Activated T-helper 1 cell treated with anti-CD3 and anti-CD28 coated beads, Interleukin-12 subunit alpha, Interleukin-12 subunit beta, Interleukin-2, Interleukin-4 antibody, amounts not matched to agents 30 ng/mL and 10 ng/mL and 1 ng/mL, durations not matched to agents 14 hours and 24 hours and 36 hours (primary cell): ENCODE data around the gene SCAMP1. TPM values are rescaled to one million over a fixed set of nuclear protein-coding genes. Genes with fewer than 3 reads are reported as not detected.

ENCODE experiments used
- DNase-seq: peaks from one replicate; pipeline ENCODE4 v3.0.0; 2021; ENCODE audit warnings: low spot score
- H3K27ac Mint-ChIP-seq: one replicate; pipeline ENCODE4 v1.8.0; 2021; ENCODE audit warnings: mild to moderate bottlenecking, mixed read lengths
- H3K27me3 Mint-ChIP-seq: one replicate; pipeline ENCODE4 v1.8.0; 2022; ENCODE audit warnings: mild to moderate bottlenecking, moderate library complexity, mixed read lengths; ENCODE audit not compliant: insufficient read depth
- H3K36me3 Mint-ChIP-seq: one replicate; pipeline ENCODE4 v1.8.0; 2021; ENCODE audit warnings: low read depth, mixed read lengths
- H3K4me1 Mint-ChIP-seq: one replicate; pipeline ENCODE4 v1.8.0; 2021; ENCODE audit warnings: low read depth, mixed read lengths
- H3K4me3 Mint-ChIP-seq: one replicate; pipeline ENCODE4 v1.8.0; 2021; ENCODE audit warnings: mild to moderate bottlenecking, moderate library complexity, mixed read lengths
- H3K9me3 Mint-ChIP-seq: one replicate; pipeline ENCODE4 v1.8.0; 2021; ENCODE audit warnings: mixed read lengths
- intact Hi-C: fragments of 100-400 bp; cut with micrococcal nuclease; formaldehyde crosslinking; loops from one replicate; pipeline ENCODE4 v1.15.1; 2024
- total RNA-seq: library from RNA; stranded (reverse); gene quantifications from 2 replicates; pipeline ENCODE4 v1.2.3, GENCODE V29; 2022

Gene SCAMP1
- total RNA-seq, 1 donor from 2014 or later, result 21.3 TPM

DNA sequence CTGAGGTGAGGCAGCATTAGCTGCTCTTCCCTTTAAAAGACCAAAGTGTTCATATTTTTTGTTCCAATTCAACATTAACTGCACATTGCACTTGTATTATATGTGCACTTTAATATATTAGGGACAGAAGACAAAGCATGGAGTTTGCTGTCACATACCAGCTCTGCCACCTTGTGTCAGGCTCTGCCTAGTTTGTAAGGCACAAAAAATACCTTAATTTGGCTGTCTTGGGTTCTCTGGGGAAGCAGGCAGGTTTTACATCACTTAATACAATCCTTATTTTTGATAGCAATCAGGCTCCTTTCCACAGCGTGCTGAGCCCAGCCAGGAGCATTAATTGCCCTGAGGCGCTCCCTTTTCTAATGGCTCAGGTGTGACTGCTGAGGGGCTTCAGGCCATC is 131.8 kb downstream of the SCAMP1 start:
- no peak for DNase-seq
- intact Hi-C loops, result no loop called here

DNA sequence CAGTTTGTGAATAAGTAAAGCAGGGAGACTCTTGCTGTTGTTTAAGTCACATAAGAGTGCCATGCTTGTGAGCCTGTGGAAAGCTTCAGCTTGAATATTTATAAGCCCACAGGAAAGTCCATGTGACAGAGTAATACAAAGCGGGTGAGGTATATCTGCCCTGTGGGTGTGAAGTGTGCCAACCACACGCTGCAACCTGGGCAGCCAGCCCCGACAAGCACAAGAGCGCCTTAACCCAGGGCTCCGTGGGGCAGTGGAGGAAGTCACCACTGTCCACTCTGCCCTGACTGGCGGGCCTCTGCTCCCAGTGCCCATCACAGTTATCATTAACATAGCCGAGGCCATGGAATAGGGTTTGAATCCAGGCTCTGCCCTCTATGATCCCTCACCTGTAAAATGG is 132.2 kb downstream of the SCAMP1 start:
- DNase-seq, result no peak
- Mint-ChIP-seq H3K36me3 (peaks cover 3% of the 10 kb centered on the region), H3K4me1 (no peaks in the 10 kb centered on the region), H3K4me3 (no peak overlapping the region), H3K27ac (no peak overlapping the region), H3K9me3 (no peaks in the 10 kb centered on the region), H3K27me3 (peaks cover 4% of the 10 kb centered on the region)
- intact Hi-C loops, result no loop called here

More for the DNA sequence above, 131.8 kb downstream of the SCAMP1 start:
- Mint-ChIP-seq H3K4me3 (no peak overlapping the region), H3K27ac (no peak overlapping the region), H3K9me3 (no peaks in the 10 kb centered on the region), H3K4me1 (no peaks in the 10 kb centered on the region), H3K27me3 (peaks cover 4% of the 10 kb centered on the region), H3K36me3 (peaks cover 3% of the 10 kb centered on the region)

- Mint-ChIP-seq H3K27ac (no peak overlapping the region), H3K36me3 (peaks cover 2% of the 10 kb centered on the region), H3K4me3 (no peak overlapping the region), H3K4me1 (no peaks in the 10 kb centered on the region), H3K27me3 (peaks cover 15% of the 10 kb centered on the region), H3K9me3 (no peaks in the 10 kb centered on the region)
- no peak for DNase-seq
- intact Hi-C loops, result no loop called here
Measured at GRCh38 chr5:78495800-78496199, 135.4 kb downstream of the SCAMP1 start.

GRCh38 chr5:78496373-78496772 is 136.0 kb downstream of the SCAMP1 start:
- Mint-ChIP-seq H3K4me3 (no peak overlapping the region), H3K9me3 (no peaks in the 10 kb centered on the region), H3K27ac (no peak overlapping the region), H3K36me3 (no peaks in the 10 kb centered on the region), H3K4me1 (no peaks in the 10 kb centered on the region), H3K27me3 (peaks cover 15% of the 10 kb centered on the region)
- intact Hi-C loops, result no loop called here
- no peak for DNase-seq

- Mint-ChIP-seq H3K27ac (no peak overlapping the region), H3K4me1 (no peaks in the 10 kb centered on the region), H3K36me3 (no peaks in the 10 kb centered on the region), H3K4me3 (no peak overlapping the region), H3K27me3 (peaks cover 22% of the 10 kb centered on the region), H3K9me3 (no peaks in the 10 kb centered on the region)
- DNase-seq, result no peak
- intact Hi-C loops, result no loop called here
Measured at GRCh38 chr5:78497573-78498533, 137.4 kb downstream of the SCAMP1 start.

DNA sequence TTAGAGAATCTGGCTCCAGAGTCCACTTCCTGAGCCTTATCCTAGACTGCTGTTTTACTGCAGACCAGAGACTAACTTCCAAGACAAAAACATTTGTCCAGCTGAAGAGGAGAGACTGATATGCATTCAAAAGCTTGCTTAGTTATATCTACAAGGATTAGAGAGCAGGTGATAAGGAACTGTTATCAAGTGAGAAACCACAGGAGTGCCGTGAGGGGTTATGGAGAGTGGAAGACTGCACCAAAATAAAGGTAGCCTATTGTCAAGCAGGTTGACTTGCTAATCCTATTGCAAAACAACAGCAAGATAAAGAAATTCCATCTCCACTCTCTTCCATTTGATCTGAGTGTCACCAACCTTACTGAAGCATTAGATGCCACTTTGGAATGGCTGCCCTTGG is 139.1 kb downstream of the SCAMP1 start:
- intact Hi-C loops, result no loop called here
- Mint-ChIP-seq H3K36me3 (no peaks in the 10 kb centered on the region), H3K4me1 (no peaks in the 10 kb centered on the region), H3K27ac (no peak overlapping the region), H3K9me3 (no peaks in the 10 kb centered on the region), H3K27me3 (peaks cover 23% of the 10 kb centered on the region), H3K4me3 (no peak overlapping the region)
- DNase-seq, result no peak

GRCh38 chr5:78500028-78500427 is 139.6 kb downstream of the SCAMP1 start:
- intact Hi-C loops, result no loop called here
- Mint-ChIP-seq H3K9me3 (no peaks in the 10 kb centered on the region), H3K27me3 (peaks cover 26% of the 10 kb centered on the region), H3K27ac (no peak overlapping the region), H3K36me3 (no peaks in the 10 kb centered on the region), H3K4me3 (no peak overlapping the region), H3K4me1 (no peaks in the 10 kb centered on the region)
- no peak for DNase-seq

DNA sequence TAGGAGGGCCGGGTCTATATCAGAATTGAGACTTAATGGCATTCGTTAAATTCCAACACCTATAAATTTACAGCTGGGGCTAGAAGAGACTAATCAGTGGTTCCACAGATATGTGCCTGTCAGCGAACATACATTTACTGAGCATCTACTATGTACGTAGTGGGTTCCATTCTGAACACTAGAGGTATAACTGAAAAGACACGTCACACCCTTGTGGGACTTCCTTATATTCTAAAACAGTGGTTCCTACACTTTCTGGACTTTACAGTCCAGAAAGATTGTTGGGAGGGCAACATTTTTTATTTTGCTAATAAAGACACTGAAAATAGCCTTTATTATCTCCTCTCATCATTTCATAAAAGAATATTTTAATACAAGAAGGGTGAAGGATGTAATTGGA is 140.5 kb downstream of the SCAMP1 start:
- Mint-ChIP-seq H3K4me1 (no peaks in the 10 kb centered on the region), H3K27ac (no peak overlapping the region), H3K27me3 (peaks cover 28% of the 10 kb centered on the region), H3K36me3 (no peaks in the 10 kb centered on the region), H3K4me3 (no peak overlapping the region), H3K9me3 (no peaks in the 10 kb centered on the region)
- DNase-seq, result no peak
- intact Hi-C loops, result no loop called here

DNA sequence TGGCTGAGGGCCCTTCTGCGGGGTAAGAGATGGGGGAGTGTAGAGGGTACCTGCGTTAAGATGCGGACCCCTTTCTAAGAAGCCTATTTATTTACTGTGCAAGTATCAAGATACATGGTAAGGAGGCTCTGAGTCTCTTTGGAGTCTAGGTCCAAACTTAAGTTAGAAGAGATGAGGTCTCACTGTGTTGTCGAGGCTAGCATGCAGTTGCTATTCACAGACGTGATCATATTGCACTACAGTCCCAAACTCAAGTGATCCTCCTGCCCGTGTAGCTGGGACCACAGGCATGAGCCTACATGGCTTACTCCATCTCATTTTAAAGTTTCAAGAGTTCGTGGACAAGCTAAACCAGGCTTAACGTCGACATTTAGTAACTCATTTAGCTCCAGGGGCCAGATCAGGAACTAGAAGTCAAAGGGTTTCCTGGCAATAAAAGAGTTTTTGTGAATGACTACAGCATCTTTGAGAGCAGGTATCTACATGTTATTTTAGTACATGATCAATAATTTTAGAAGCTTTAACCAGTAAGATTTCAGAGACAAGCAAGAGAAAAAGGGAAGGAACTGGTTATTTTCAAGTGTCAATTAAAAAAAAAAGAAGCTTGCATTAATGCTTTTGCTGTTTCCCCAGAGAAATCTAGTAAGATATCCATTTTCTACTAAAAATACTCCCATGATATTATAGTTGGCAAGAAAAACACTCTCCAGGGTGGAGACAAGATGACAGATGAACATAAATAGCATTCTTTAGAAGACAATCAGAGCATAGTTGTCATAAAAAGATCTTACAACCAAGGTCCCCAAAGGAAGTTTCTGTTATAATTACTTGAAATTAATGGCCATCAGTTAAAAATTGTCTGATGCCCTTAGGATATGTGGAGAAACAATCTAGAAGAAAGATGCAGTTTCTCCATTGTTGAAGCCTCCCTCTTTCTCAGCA is 141.3 kb downstream of the SCAMP1 start:
- no peak for DNase-seq
- intact Hi-C loops, result no loop called here
- H3K36me3 Mint-ChIP-seq, result no peaks in the 10 kb centered on the region
- H3K9me3 Mint-ChIP-seq, result no peaks in the 10 kb centered on the region
- H3K27me3 Mint-ChIP-seq, result peaks cover 27% of the 10 kb centered on the region
- H3K4me1 Mint-ChIP-seq, result no peaks in the 10 kb centered on the region
- no peak overlapping the region for H3K27ac Mint-ChIP-seq
- no peak overlapping the region for H3K4me3 Mint-ChIP-seq

GRCh38 chr5:78503958-78504653 is 143.7 kb downstream of the SCAMP1 start:
- Mint-ChIP-seq H3K9me3 (no peaks in the 10 kb centered on the region), H3K4me1 (peaks cover 4% of the 10 kb centered on the region), H3K36me3 (no peaks in the 10 kb centered on the region), H3K27ac (no peak overlapping the region), H3K27me3 (peaks cover 48% of the 10 kb centered on the region), H3K4me3 (no peak overlapping the region)
- intact Hi-C loops, result no loop called here
- no peak for DNase-seq

GRCh38 chr5:78504704-78505677 is 144.6 kb downstream of the SCAMP1 start:
- Mint-ChIP-seq H3K36me3 (no peaks in the 10 kb centered on the region), H3K27me3 (peaks cover 52% of the 10 kb centered on the region), H3K27ac (no peak overlapping the region), H3K4me3 (no peak overlapping the region), H3K4me1 (peaks cover 13% of the 10 kb centered on the region), H3K9me3 (no peaks in the 10 kb centered on the region)
- intact Hi-C loops, result no loop called here
- DNase-seq, result no peak

DNA sequence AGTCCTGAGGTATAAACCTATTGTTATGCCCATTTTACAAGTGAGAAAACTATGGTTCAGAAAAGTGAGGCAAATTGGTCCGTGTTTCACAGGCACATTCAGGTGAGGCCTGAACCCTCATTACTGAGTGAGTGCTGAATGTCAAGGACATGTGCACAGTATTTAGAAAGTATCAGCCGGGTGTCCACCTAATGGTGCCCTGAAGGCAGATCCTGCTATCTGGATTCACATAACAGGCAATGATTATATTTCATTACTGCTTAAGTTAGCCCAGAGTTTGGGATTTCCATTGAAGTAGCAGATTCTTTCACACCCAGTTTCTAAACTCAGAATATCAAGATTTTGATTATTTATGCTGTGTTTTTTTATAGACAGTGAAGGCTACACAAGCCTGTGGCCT is 145.4 kb downstream of the SCAMP1 start:
- peaks cover 51% of the 10 kb centered on the region for H3K27me3 Mint-ChIP-seq
- no peaks in the 10 kb centered on the region for H3K9me3 Mint-ChIP-seq
- no peak for DNase-seq
- H3K4me1 Mint-ChIP-seq, result peaks cover 15% of the 10 kb centered on the region
- H3K27ac Mint-ChIP-seq, result no peak overlapping the region
- H3K36me3 Mint-ChIP-seq, result no peaks in the 10 kb centered on the region
- intact Hi-C loops, result no loop called here
- H3K4me3 Mint-ChIP-seq, result no peak overlapping the region
